Gastrocnemius medialis (tissue), 4 donors: ENCODE measurements around the gene CENPP.

ENCODE experiments used
- CTCF ChIP-seq, 5 experiments: fragments of 450-650 bp in 3 of 5; fragments of 200-600 bp in 2 of 5; sonication (generic) in 2 of 5; IDR thresholded peaks in 4 of 5; conservative IDR thresholded peaks in 1 of 5; 1 replicate in 4 of 5; 2 replicates in 1 of 5; pipeline ENCODE4 v1.5.1; 2016 to 2019; ENCODE audit warnings: antibody characterized with exemption in 5 of 5, mild to moderate bottlenecking in 3 of 5, moderate library complexity in 3 of 5
- POLR2A ChIP-seq, 2 donors: fragments of 450-650 bp; IDR thresholded peaks; one replicate each; pipeline ENCODE4 v1.6.1; 2017; ENCODE audit warnings: antibody characterized with exemption in 2 of 2, mild to moderate bottlenecking in 2 of 2, moderate library complexity in 2 of 2

DNA sequence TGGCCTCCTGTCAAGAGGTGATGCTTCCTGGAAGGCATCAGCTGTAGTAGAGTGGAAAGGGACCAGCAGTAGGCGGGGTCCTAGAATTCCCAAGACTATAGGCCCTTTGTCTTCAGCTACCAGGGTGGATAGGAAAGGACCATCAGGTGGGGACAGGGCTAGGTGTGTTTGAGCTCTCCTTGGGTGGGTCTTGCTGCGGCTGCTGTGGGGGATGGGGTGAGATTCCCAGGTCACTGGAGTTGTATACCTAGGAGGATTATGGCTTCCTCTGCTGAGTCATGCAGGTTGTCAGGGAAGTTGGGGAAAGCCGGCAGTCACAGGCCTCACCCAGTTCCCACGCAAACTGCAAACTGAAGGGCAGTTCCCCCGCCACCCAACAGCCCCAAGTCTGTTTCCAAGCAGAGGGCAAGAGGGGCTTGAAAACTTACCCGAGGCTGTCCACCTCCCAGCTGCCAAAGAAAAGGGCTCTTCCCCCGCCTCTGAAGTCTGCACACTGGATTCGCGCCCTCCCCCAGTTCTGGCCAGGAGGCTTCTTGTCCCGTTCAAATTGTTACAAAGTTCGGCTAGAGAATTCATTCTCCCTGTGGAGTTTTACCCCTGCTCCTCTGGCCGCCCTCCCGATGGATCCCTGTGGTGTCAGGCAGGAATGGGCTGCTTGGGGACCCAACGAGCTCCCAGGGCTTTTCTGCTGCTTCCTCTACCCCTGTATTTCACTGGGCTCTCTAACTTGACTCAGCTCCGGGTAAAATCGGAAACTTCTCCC is 233.0 kb downstream of the CENPP start:
- TF ChIP-seq CTCF (IDR thresholded peaks at IDR 0.05 in 4 of 5, conservative IDR thresholded peaks at IDR 0.05 in 1 of 5) = no peak
- TF ChIP-seq POLR2A (IDR thresholded peaks at IDR 0.05) = no peak
